NCI-H2029 treated with DMSO at 0.1 percent for 48 hours (cell line): Measurements from ENCODE around the gene CST2.
"Not testable (repeated sequence)": the region's sequence is repeated elsewhere in the genome, so short reads cannot be mapped to it uniquely, and the experiment has no call there.

Experiments used
- DNase-seq: peaks from one replicate; lab custom pipeline; 2025; lab: John Stamatoyannopoulos, UW

CST2 gene

GRCh38 chr20:23826541-23827021, at the start of gene CST2:
TSS of gene CST2 (minus strand) at chr20:23826729. CDS start at chr20:23826660, 69 bp downstream.
- no peak for DNase-seq

GRCh38 chr20:23875606-23876237, 49.2 kb upstream of the CST2 start:
- no peak for DNase-seq

- DNase-seq = no peak
These were observed 48.2 kb upstream of the CST2 start for GRCh38 chr20:23874747-23875146.

GRCh38 chr20:23873370-23874015, 47.0 kb upstream of the CST2 start:
- DNase-seq = no peak

GRCh38 chr20:23872065-23872464, 45.5 kb upstream of the CST2 start:
- DNase-seq = no peak

GRCh38 chr20:23870461-23870860, 43.9 kb upstream of the CST2 start:
- no peak for DNase-seq

GRCh38 chr20:23869520-23869919, 43.0 kb upstream of the CST2 start:
- DNase-seq = no peak

- no peak for DNase-seq
These were observed 41.8 kb upstream of the CST2 start for GRCh38 chr20:23868321-23868720.

GRCh38 chr20:23867152-23867776, 40.7 kb upstream of the CST2 start:
- no peak for DNase-seq

GRCh38 chr20:23860771-23861170, 34.2 kb upstream of the CST2 start:
- DNase-seq = not testable (repeated sequence)

GRCh38 chr20:23857962-23858595, 31.6 kb upstream of the CST2 start:
- DNase-seq = no peak

GRCh38 chr20:23856736-23857135, 30.2 kb upstream of the CST2 start:
- no peak for DNase-seq

GRCh38 chr20:23856226-23856625, 29.7 kb upstream of the CST2 start:
- no peak for DNase-seq

GRCh38 chr20:23841693-23842092, 15.2 kb upstream of the CST2 start:
- no peak for DNase-seq

GRCh38 chr20:23835716-23836115, 9.2 kb upstream of the CST2 start:
- no peak for DNase-seq

- no peak for DNase-seq
These were observed 6.4 kb upstream of the CST2 start for GRCh38 chr20:23832775-23833513.

GRCh38 chr20:23831961-23832360, 5.4 kb upstream of the CST2 start:
- DNase-seq = not testable (repeated sequence)

GRCh38 chr20:23823621-23824324, 2.8 kb downstream of the CST2 start:
- no peak for DNase-seq

GRCh38 chr20:23823111-23823510, 3.4 kb downstream of the CST2 start:
- no peak for DNase-seq

GRCh38 chr20:23820493-23820892, 6.0 kb downstream of the CST2 start:
- DNase-seq = no peak

- DNase-seq = not testable (repeated sequence)
These were observed 15.0 kb downstream of the CST2 start for GRCh38 chr20:23811559-23811958.
